ENCODE measurements around the gene RAB11A. TPM values are rescaled to one million over a fixed set of nuclear protein-coding genes. Genes with fewer than 3 reads are reported as not detected.

The RAB11A gene
- polyA plus RNA-seq (ENCODE audit: insufficient read length in 3 of 3) = 100 to 1,000 TPM; 311 to 331 (median 327) TPM

DNA sequence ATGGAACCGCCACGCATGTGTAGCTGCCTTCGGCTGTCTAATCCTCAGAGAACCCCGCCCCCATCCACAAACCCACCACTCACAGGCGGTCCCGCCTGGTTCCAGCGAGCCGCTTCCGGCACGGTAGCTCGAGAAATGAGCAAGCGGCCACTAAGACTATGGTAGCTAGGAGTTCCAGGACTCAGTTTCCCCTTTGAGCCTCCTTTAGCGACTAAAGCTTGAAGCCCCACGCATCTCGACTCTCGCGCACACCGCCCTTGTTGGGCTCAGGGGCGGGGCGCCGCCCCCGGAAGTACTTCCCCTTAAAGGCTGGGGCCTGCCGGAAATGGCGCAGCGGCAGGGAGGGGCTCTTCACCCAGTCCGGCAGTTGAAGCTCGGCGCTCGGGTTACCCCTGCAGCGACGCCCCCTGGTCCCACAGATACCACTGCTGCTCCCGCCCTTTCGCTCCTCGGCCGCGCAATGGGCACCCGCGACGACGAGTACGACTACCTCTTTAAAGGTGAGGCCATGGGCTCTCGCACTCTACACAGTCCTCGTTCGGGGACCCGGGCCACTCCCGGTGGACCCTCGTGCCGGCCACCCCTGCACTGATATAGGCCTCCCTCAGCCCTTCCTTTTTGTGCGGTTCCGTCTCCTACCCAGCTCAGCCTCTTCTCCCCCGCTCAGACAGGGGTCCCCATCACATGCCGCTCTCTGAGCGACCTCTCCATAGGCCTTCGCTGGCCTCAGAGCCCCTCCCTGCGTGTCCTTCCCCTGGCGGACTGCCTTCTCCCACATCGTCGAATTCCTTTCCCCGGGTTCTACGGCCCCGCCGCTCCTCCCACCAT, at the start of gene RAB11A:
Gene RAB11A (plus strand): TSS at position 366 of the 828 bp plus-strand sequence. CDS start 95 bp downstream, at position 461.
- peak; percentile 92 to 97 (median 94) for DNase-seq (ENCODE audit: low read depth in 3 of 3, low spot score in 2 of 3)

- DNase-seq (ENCODE audit: low read depth in 3 of 3, low spot score in 2 of 3) = no peak
These were observed 49.7 kb upstream of the RAB11A start for GRCh38 chr15:65819563-65819960.

- no peak for DNase-seq (ENCODE audit: low read depth in 3 of 3, low spot score in 2 of 3)
These were observed 48.2 kb upstream of the RAB11A start for GRCh38 chr15:65821070-65821469.

GRCh38 chr15:65822316-65822715, 47.0 kb upstream of the RAB11A start:
- DNase-seq (ENCODE audit: low read depth in 3 of 3, low spot score in 2 of 3) = no peak

- no peak for DNase-seq (ENCODE audit: low read depth in 3 of 3, low spot score in 2 of 3)
These were observed 45.1 kb upstream of the RAB11A start for GRCh38 chr15:65824031-65824743.

- DNase-seq (ENCODE audit: low read depth in 3 of 3, low spot score in 2 of 3) = no peak
These were observed 44.2 kb upstream of the RAB11A start for GRCh38 chr15:65824941-65825544.

DNA sequence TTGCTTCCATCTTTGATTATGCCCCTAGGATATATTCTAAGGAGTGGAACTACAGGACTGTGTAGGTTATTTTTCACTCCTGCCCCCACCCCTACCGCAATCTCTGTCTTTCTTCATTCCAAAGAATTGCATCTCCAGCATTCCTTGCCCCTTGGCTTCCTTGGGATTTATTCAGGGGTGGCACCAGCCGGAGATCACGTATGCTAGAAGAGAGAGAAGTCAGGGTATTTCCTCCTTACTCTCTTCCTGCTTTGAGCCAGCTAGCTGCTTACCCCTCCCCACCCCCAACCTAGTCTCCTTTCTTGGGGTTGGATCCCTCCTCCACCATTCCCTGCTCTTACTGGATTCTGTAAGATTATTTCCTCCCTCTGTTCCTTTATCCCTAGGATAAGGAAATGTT, 42.2 kb upstream of the RAB11A start:
- no peak for DNase-seq (ENCODE audit: low read depth in 3 of 3, low spot score in 2 of 3)

DNA sequence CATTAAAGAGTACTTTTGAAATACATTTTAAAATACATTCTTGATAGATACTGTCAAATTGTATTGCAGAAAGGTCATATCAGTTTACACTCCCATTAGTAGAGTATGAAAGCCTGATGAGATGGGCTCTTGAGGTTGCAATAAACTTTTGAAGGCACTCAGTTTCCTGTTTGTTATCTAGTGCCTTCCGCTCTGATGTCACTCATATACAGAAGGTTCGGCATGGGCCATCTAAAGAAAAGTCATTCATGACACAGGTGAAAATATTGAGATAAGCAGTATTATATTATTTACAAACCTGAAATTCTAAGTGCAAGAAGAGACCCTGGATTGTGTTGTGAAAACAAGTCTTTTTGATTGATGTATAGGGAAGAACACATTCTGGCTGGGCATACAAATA, 40.7 kb upstream of the RAB11A start:
- DNase-seq (ENCODE audit: low read depth in 3 of 3, low spot score in 2 of 3) = no peak

- DNase-seq (ENCODE audit: low read depth in 3 of 3, low spot score in 2 of 3) = no peak
These were observed 40.0 kb upstream of the RAB11A start for GRCh38 chr15:65829130-65829764.

- peak; percentile 64 to 75 (median 75) for DNase-seq (ENCODE audit: low read depth in 3 of 3, low spot score in 2 of 3)
These were observed 36.5 kb upstream of the RAB11A start for GRCh38 chr15:65832549-65833364.

- DNase-seq (ENCODE audit: low read depth in 3 of 3, low spot score in 2 of 3) = no peak
These were observed 35.6 kb upstream of the RAB11A start for GRCh38 chr15:65833501-65834205.

DNA sequence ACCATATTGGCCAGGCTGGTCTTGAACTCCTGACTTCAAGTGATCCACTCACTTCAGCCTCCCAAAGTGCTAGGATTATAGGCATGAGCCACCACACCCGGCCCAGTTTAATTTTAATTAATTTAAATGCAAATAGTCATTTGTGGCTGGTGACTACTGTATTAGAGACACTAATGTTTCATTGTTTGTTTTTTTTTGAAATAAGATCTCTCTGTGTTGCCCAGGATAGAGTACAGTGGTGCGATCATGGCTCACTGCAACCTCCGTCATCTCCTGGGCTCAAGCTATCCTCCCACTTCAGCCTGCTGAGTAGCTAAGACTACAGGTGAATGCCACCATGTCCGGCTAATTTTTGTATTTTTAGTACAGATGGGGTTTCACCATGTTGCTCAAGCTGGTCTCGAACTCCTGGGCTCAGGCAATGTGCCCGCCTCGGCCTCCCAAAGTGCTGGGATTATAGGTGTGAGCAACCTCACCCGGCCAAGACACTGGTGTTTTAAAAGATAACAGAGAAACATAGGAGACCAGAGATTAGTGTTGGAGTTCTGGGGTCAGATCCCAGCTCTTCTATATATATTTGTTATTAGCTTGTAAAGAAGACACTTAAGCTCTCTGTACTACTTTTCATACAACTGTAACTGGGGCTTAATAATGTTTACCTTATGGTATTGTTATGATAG, 34.5 kb upstream of the RAB11A start:
- no peak for DNase-seq (ENCODE audit: low read depth in 3 of 3, low spot score in 2 of 3)

- no peak for DNase-seq (ENCODE audit: low read depth in 3 of 3, low spot score in 2 of 3)
These were observed 33.8 kb upstream of the RAB11A start for GRCh38 chr15:65835447-65835846.

- no peak for DNase-seq (ENCODE audit: low read depth in 3 of 3, low spot score in 2 of 3)
These were observed 32.6 kb upstream of the RAB11A start for GRCh38 chr15:65836665-65837064.

DNA sequence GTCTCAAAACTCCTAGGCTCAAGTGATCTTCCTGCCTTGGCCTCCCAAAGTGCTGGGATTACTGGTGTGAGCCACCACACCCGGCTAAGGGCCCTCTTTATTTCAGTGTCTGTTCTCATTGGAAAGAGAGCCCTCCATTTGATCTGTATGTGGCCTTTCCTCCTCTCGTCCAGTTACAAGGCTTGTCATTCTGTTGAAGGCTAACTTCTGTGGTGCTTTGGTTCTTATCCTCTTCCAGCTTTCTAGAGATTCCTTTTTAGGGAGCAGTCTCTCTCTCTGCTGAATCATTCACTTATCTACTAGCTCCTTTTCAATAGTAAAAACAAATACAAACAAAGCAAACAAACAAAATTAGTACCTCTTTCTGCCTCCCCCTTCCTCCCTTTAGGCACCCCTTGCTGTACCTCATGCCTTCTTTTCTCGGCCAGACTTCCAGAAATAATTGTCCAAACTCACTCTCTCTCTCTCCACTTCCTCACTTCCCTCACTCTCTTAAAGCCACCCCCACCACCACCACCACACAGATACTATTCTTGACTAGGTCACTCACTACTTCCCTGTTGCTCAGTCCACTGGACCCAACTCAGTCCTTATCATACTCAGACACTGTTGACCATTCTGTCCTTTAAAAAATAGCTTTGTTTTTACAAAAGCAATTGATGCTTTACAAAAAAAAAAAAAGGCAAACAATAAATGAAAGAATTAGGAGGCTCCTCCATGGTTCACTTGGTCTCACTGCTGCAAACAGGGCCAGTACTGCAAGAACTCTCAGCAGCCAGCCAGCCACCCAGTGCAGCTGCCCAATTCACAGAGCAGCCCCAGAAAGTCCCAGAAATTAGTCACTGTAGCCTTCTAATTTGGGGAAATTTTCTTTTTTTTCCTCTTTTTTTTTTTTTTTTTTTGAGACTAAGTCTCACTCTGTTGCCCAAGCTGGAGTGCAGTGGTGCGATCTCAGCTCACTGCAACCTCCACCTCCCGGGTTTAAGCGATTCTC, 31.7 kb upstream of the RAB11A start:
- no peak for DNase-seq (ENCODE audit: low read depth in 3 of 3, low spot score in 2 of 3)

GRCh38 chr15:65839354-65839901, 29.9 kb upstream of the RAB11A start:
- no peak for DNase-seq (ENCODE audit: low read depth in 3 of 3, low spot score in 2 of 3)

GRCh38 chr15:65839985-65840384, 29.3 kb upstream of the RAB11A start:
- no peak for DNase-seq (ENCODE audit: low read depth in 3 of 3, low spot score in 2 of 3)

Data from right renal cortex interstitium (tissue), 3 donors.